GM20000 (cell line): ENCODE data around the gene FOXO3B.
"Not testable (repeated sequence)": the region's sequence is repeated elsewhere in the genome, so short reads cannot be mapped to it uniquely, and the experiment has no call there.

Experiments used
- DNase-seq: peaks from one replicate; pipeline ENCODE4 v3.0.0; 2012; ENCODE audit warnings: low spot score

FOXO3B gene

DNA sequence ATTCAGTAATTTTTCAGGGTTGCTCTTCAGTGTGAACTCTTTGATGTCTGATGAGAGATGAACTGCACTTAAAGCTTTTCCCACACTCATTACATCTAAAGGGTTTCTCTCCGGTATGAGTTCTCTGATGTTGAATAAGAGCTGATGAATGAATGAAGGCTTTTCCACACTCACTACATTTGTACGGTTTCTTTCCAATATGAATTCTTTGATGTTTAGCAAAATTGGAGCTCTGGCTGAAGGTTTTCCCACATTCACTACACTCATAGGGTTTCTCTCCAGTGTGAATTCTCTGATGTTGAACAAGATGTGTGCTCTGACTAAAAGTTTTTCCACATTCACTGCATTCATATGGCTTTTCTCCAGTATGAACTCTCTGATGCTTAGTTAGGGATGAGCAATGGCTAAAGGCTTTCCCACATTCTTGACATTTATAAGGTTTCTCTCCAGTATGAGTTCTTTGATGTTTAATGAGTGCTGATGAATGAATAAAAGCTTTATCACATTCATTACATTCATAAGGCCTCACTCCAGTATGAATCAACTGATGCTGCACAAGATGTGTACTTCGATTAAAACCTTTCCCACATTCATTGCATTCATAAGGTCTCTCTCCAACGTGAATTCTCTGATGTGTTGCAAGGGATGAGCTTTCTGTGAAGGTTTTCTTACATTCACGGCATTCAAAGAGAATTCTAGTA lies 20.0 kb downstream of the FOXO3B start:
- DNase-seq: not testable (repeated sequence)

DNA sequence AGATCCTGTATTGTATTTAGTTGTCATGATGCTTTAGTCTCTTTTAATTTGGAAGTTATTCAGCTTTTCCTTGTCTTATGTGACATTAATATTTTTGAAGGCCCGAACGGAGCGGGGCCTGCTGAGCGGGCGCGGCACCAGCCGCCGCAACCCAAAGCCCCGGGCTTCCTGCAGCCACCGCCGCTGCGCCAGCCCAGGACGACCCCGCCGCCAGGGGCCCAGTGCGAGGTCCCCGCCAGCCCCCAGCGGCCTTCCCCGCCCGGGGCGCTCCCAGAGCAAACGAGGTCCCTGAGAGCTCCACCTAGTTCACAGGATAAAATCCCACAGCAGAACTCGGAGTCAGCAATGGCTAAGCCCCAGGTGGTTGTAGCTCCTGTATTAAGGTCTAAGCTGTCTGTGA lies 32.0 kb downstream of the FOXO3B start:
- not testable (repeated sequence) for DNase-seq

DNA sequence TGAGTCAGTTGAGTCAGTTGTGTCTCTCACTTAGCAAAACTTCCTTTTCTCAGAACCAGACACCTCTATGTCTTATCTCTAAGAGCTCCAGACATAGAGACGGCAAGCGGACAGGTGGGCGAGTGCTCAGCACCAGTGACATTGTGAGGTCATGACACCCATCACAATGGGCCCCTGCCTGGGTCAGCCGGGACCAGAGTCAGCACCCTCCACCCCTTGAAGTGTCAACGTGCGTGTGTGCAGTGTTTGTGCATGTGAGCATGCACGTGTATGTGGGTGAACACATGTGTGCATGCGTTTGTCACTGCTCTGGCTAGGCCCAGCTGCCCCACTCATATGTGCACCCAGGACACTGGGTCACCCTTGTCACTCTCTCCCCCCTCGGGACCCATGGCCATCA lies 37.8 kb downstream of the FOXO3B start, which contains the start of gene TBC1D28:
Gene TBC1D28, minus strand, starts transcription at position 101 of the 400 bp plus-strand sequence. CDS start 3,039 bp downstream, outside the sequence.
- DNase-seq: not testable (repeated sequence)

DNA sequence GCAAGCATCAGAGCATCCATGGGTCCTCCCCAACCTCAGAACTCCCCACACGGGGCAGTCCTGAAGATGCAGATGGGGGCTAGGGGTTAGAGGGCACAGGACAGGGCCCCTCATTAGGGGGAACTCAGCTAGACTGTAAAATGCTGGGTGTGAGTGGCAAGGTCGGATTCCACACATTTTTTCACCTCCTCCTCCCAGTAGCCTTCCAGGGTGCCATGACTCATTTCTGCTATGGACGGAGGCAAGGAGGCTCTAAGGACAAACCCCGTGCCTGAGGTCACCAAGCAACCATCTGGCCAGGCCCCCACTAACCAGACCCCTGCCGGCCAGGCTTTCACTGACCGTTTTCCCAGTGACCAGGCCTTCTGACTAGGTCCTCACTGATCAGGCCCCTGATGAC lies 39.0 kb downstream of the FOXO3B start:
- not testable (repeated sequence) for DNase-seq

DNA sequence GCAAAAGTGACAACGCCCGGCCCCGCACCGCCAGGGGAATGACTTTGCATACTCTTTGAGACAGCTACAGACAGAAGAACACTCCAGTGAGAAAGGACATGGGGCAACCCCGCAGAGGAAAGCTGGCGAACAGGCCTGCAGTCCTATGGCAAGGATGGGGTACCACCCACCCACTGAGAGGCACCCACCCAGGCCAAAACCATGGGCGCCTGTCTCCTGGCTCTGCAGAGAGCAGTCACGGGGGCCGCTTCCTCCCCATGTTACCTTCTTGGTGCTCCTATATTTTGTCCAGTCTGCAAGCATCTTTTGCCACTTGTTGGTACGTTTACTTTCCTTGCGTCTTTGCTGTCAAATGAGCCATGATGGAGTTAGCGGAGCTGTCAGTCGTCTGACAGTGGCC lies 43.8 kb downstream of the FOXO3B start:
- not testable (repeated sequence) for DNase-seq

DNA sequence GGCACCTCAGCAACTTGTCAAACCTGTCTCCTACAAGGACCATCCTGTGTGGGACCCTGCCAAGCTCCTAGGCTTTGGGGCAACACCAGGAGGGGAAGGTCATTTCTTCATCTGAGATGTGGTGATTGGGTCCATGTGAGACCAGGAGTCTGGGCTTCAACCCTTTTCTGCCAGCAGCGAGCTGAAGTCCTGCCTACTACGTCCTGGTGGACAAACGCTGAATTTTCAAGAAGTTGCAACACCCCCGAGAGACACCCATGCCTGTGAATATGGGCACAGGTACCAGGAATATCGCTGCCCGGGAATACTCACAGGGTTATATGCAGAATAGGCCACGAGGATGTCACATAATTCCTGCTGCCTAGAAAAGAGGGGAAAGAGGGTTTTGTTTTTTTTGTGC lies 45.9 kb downstream of the FOXO3B start:
- DNase-seq: not testable (repeated sequence)

DNA sequence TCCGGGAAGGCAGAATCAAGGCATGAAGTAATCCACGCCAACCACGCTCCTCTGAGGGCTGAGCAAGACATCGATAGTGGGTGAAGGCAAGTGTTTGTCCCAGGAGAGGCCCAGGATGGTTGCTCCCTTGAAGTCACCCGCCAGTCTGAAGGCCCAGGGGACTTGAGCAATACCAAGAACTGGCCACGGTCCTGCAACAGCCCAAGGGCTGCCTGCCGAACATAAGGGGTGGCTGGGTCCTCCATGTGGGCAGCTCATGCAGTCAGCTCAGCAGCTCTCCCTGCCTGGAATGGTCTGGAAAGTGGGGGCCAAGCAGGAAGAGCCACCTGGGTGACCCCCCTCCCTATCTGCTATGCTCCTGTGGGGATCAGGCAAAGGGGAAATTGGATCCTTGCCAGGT lies 46.3 kb downstream of the FOXO3B start:
- not testable (repeated sequence) for DNase-seq

DNA sequence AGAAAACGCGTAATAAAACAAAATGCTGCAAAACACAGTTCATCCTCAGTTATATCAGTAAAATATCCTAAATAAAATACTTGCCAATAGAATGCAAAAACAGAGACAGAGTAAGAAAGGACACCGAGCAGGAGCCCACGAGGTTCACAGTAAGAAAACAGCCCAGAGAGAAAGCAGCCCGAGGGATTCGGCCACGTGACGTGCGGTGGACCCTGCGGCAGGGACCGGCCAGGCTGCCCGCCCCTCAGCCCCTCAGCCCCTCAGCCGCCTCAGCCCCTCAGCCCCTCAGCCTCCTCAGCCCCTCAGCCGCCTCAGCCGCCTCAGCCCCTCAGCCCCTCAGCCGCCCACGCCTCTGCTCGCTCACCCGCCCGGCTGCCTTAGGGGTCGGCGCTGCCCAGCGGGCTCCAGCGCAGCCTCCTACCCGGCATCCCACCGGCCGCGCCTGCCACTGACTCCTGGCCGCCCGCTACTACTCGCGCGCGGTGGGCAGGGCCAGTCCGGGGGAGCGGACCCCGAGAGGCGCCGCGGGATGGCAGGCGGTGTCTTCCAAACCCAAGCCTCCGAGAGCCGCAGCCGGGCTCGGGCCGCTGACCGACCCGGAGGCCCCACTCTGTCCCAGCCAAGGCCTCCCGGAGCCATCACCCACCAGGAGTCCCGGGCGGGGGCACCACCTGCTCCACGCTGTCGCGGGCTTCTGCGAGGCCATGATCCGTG lies 47.4 kb downstream of the FOXO3B start:
- not testable (repeated sequence) for DNase-seq
